HG02798 (cell line): ENCODE measurements around the gene CARNS1.
A peak's percentile ranks its signal among the peaks of the same experiment; 100 is the strongest.

ENCODE experiments used
- ATAC-seq: cut with Tn5 transposase; IDR thresholded peaks from one replicate; pipeline ENCODE4 v1.9.1; 2021; ENCODE audit warnings: mild to moderate bottlenecking; ENCODE audit not compliant: unreplicated experiment, poor library complexity

The CARNS1 gene

DNA sequence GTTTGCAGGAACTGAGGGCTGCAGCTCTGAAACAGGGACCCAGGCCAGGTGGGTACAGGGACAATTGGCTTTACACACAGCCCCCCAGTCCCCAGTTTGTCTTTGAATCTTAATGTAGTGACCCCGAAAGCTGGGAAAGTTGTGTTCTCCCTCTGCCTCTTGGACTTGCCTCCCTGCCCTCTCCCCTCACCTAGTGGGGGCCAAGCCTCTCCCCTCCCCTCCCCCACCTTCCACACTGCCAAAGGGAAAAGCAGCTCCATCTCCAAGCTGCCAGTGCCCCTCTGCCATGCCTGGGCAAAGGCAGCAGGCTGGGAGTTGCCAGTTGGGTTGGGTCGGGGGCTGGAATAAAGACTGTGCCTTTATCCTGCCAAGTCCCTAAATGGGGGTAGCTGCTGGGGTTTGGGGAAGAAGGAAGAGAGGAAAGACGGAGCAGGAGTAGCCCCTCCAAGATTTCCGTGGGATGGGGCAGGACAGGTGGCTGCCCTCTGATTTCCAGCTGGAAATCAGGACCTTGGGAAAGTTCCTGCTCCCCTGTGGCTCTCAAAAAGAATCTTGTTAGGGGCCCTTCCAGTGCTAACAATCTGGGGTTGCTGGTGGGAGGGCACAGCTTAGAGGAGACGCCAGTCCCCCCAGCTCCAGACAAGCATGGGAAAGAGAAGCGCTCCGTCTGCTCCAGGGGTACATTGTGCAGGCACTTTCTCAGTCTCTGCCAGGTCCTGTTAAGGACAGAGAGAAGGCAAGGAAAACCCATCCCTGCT, 39.2 kb upstream of the CARNS1 start:
- no peak for ATAC-seq

DNA sequence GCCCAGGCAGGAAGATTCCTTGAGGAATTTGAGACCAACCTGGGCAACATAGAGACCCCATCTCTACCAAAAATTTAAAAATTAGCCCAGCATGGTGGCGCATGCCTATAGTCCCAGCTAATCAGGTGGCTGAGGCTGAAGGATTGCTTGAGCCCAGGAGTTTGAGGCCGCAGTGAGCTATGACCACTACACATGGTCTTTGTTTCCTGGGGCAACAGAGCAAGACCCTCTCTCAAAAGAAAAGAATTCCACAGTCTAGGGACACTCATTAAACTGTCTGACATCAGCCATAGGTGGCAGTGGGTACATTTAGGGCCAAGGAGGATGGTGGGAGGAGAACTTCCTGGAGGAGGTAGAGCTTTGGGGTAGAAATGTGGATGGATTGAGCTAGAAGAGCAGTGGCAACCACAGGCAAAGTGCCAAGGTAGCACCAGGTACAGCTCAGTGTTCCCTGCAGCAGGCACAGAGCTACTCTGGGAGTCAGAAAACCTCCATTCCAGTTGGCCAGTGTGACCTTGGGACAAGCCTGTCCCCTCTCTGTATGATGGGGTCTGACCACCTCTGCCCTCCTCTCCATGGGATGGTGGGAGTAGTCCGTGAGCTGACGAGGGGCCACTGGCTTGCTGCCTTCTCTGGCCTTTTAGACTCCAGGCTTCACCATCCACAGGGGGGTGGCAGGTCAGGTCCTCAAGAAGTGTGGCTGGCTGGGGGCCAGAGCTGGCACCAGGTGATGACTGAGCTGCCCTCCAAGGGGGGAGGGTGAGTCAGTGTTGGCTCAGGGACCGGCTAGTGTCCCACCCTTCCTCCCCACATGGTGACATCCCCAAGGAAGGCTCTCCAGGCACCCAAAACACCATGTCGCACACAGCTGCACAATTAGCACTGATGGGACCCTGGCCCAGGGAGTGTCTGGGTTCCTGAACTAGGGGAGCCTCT, 38.3 kb upstream of the CARNS1 start:
- ATAC-seq: no peak

DNA sequence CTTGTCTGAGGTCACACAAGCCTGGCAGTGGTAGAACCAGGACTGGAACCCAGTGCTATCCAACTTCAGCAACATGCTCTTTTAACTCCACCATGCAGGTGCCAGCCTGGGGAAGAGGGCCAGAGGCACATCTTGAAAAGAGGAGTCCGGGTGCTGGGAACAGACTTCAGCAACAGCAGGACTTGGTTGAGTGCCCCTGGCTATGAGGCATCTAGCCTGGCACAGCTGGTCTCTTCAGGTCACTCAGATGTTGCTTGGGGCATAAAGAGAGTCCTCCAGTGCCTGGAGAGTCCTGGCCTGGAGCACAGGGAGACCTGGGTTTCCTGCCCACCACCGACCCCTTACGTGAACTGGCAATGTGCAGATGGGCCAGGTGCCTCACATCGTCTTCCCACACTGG, 36.9 kb upstream of the CARNS1 start:
- ATAC-seq: no peak

DNA sequence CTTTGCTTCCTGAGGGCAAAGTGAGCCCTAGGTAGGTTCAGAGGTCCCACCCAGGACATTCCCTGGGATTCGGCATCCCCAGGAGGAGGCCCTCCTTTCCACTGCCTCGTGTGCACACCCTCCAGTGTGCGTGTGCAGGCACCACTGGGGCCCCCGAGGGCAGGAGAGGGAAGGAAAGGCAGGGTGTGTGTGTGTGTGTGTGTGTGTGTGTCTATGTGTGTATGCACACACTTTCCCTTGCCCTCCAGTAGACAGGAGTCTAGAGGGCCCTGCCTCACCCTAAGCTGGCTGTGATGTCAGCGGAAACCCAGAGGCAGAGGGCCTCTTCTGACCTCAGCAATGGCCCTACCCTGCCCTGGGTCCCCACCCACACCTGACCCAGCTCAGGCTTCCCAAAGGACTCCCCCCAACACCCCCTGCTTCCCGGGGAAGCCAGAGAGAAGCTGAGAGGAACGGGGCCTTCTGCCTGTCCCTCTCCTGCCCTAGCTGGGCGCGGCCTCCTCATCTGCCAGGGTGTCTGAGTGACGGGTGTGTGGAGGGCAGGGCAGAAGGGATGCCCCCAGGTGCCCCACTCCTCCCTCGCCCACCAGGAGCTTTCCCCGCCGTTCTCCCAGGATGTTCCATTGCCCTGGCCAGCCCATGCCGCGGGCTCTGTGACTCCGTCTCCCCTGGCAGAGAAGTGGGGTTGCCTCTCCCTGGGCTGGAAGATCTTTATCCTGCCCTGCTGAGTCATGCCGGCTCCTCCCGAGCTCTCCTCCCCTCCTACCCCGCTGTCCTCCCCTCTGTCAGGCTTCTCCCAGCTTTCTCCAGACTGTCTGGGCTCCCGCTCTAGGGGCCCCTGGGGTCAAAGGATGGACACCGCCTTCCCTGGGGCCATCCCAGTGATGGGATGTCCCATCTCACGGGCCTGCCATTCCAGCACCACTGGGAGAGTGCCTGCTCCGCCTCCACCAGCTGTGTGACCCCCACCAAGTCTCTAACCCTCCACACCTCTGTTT, 36.1 kb upstream of the CARNS1 start:
- no peak for ATAC-seq

DNA sequence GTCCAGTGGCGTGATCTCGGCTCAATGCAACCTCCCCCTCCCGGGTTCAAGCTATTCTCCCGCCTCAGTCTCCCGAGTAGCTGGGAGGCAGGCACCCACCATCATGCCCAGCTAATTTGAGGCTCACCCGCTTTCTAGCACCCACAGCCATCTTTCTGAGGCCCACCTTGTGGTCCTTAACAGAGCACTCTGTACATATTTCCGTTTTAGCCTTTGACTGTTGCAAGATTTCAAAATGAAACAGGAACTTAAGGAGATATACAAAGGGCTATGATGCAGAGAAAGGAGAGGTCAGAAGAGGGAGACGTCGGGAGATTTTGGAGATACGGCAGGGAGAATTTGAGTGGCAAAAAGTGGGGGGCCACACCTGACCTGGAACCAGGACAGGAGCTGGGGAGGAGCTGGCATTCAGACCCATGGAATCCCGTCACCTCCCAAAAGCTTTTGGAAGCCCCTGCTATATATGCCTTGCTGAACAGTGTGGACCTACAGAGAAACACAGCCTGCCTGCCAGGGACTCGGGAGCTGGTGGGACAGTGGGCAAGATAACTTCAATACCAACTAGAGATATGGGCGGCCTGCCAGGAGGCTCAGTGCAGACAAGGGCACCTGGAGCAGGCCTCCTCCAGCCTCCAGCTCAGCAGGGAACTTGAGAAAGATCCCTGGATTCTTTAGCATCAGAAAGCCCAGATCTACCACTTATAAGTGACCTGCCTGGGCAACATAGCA, 34.1 kb upstream of the CARNS1 start:
- no peak for ATAC-seq

DNA sequence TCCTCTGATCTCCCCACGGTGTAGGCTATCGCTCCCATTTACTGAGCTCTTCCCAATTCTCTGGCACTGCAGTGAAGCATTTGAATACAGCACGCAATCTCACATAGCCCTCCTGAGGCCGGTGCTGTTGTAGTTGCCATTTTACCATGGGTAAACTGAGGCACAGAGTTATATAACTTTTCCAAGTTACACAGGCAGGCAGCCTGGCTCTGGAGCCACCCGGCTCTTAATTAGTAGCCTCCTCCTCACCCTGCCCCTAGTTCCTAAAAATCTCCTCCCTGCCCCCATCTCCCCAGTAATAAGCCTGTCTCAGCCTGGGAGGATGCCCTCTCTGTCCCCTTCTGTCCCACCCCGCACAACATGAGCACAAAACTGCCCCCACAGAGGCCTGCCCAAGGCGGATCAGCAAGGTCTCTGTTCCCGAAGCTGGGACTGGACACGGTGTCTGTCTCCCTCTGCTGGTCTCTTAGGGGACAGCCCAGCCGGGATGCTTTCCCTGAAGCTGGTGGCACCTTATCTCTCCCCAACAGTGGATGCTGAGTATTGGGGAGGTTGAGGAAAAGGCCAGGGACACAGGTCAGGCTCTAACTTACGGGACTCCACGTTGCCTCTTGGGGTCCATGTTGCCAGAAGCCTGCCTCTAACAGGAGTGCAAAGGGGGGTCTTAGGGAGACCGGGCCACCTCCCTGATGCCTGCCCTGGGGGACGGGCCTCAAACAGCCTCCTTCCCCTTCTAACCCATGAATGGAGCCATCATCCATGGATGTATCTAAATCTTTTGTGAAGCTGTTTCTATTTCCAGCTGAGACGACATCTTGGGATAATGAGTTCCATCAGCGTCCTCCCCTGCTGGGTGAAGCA, 33.0 kb upstream of the CARNS1 start:
- ATAC-seq: peak; percentile 61

DNA sequence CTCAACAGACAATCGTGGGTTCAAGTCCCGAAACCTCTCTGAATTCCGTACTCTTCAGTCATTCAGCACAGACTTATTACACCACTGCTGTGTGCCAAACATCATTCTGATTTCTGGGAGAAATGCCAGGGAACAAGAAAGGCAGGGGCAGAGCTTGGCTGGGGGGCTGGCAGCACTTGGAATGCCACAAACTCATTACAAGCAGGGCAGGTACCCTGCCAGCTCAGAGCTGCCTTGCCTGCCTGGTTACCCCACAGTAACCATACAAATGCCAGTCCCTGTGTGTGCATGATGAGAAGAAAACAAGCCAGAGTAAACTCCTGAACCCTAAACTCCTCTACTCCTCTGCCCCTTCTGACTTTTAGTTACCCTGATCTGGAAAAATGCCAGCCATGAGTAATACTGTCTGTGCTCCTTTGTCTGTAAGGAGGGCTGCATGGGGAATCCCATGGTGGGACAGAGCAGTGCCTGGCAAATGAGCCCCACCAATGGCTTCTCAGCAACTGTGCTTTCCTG, 30.6 kb upstream of the CARNS1 start:
- ATAC-seq: no peak

DNA sequence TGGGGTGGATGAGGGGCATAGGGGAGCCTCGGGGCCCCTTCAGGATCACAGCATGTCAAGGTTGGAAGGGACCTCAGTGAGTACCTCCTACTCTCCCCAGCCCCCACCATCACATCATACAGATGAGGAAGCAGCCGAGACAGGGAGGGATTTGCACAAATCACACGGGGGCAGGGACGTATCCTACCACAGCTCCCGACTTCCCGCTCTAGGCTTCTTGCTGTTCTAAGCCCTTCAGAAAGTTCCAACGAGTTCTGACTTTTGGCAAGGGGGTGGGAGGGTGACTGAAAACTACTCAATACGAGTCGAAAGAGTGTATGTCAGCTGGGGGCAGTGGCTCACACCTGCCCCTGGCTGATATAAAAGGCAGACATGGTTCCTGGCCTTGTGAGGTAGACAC, 28.4 kb upstream of the CARNS1 start:
- ATAC-seq: no peak

DNA sequence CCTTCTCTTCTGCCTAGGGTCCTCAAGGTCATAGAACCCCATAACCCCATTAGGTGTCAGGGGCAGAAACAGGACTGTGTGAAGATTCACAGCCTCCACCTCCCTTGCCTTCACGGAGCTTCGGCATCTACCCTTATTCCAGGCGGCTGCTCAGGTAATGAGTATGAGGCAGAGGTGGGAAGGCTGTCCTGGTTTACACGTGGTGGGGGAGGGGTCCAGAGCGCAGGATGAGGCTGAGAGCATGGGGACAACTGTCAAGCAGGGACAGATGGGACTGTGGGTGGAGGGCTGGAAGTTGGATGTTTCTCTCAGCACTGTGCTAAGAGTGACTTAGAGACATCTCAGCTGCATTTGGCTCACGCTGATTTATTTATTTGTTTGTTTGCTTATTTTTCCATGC, 28.0 kb upstream of the CARNS1 start:
- ATAC-seq: no peak

DNA sequence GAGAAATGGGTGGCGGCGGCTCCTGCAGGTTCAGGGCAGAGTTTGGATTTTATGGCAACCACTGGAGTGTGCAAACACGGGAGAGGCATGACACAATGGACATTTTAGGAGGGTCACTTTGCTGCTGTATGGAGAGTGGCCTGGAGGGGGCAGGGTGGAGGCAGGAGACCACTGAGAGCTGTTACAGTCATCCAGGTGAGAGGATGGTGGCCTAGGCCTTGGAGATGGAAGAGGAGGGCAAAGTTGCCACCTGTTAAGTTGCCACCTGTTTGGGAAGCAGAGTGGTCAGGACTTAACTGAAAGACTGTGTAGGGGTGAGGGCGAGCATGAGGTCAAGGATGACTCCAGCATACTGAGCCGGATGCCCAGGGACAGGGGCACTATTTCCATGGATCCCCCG, 26.0 kb upstream of the CARNS1 start:
- no peak for ATAC-seq

DNA sequence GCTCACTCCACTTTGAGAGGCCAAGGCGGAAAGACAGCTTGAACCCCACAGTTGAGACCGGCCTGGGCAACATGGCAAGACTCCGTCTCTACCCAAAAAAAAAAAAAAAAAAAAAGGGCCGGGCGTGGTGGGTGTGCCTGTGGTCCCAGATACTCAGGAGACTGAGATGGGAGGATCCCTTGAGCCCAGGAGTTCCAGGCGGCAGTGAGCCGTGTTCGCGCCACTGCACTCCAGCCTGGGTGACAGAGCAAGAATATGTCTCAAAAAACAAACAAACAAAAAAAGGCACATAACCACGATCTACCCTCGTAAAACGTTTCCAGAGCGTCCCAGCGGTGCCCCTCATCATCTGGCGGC, 24.6 kb upstream of the CARNS1 start:
- no peak for ATAC-seq

DNA sequence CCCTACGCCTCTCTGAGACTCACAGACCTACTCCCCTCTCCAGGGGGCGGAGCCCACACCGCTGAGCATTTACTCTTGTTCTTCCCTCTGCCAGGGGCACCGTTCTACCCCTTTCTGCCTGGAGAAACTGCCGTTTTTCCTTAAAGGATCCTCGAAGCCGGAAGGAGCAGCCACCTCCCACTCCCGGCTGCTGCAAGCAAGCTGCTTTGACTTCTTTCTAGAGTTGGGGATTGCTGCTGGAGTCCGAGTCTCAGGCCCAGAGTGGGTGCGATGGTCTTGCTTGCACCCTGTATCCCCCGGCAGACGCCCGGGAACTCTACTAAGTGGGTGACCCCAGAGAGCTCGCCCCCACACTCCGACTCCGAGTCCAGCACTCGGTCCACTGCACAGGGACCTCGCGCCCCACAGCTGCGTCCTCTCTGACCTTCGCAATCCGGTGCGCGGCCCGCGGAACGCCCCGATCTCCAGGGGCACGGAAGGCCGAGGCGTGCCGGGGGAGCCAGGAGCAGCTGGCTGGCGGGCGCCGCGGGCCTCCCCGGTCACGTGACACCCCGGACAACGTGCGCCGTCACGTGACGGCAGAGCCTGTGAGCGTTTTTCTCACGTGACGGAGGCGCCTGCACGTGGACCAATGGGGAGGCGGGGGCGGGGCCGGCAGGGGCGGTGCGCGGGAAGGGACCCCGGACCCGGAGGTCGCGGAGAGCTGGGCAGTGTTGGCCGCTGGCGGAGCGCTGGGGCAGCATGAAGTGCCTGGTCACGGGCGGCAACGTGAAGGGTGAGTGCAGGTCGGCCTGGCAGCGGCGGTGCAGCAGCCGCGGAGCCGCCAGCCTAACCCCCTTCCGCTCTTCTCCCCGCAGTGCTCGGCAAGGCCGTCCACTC, 23.9 kb upstream of the CARNS1 start, which contains the start of gene RAD9A:
Gene RAD9A (plus strand): TSS at position 683 of the 879 bp plus-strand sequence. CDS start 59 bp downstream, at position 742.
- ATAC-seq: peak; percentile 86

DNA sequence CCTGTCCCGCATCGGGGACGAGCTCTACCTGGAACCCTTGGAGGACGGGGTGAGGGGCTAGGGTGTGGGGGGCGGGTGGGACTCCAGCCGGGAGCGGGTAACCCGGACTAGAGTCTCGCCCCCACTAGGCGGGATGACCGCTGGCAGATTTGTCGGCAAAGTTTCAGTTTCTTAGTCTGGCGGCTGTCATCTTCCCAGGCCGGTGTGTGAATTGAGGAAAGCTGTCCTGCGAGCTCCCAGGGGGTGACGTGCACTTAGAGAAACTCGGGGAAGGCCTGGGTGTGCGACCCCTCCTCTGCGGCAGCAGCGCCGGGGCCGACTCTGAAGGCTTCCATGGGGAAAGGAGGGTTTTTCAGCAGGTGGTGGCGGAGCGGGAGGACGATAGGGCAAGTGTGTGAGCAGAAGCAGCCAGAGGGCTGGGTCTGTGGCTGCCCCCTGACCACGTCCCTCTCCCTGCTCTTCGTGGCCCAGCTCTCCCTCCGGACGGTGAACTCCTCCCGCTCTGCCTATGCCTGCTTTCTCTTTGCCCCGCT, 23.2 kb upstream of the CARNS1 start:
- ATAC-seq: no peak

DNA sequence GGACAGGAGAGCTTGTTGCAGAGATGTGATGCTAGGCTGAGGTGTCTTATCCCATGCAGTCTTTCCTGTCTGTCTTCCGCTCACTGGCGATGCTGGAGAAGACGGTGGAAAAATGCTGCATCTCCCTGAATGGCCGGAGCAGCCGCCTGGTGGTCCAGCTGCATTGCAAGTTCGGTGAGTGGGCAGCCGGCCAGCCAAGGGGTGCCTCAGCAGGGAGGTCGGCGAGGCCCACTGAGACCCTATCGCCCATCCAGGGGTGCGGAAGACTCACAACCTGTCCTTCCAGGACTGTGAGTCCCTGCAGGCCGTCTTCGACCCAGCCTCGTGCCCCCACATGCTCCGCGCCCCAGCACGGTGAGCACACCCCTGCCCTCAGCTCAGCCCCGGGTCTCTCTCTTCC, 22.0 kb upstream of the CARNS1 start:
- ATAC-seq: no peak

DNA sequence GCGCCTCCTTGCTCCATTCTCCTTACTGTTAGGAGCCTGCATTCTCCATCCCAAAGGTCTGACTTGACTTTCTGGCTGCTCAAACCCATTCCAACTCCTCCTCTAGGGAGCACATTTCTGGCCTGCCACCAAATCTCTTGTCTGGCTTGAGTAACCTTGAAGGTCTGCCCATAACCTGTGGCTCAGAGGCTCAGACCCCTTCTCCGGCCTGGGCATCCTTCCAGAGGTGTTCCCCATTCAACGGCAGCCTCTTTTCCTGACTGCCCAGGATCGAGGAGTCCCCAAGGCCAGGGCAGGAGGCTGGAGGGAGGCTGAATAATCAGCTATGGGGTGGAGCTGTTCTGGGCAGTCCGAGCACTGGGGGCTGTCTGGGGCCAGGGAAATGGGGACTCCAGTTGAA, 21.5 kb upstream of the CARNS1 start:
- no peak for ATAC-seq

DNA sequence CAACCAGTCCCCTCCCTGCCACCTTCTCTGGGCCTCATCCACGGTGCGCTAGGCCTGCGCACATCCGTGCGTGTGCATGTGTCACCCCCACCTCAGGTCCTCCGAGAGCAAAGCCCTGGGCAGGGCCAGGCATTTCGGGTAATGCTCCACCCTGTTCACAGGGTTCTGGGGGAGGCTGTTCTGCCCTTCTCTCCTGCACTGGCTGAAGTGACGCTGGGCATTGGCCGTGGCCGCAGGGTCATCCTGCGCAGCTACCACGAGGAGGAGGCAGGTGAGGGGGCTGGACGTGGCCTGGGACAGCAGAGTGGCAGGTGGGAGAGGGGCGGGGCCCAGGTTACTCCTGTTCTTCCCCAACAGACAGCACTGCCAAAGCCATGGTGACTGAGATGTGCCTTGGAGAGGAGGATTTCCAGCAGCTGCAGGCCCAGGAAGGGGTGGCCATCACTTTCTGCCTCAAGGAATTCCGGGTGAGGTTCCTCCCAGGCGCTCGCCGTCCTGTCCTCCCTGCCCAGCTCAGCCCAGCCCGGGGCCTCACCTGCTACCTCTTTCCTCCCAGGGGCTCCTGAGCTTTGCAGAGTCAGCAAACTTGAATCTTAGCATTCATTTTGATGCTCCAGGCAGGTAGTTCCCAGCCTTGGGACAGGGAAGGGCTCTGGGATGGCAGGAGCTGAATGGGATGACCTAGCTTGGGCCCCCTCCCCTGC, 19.8 kb upstream of the CARNS1 start:
- no peak for ATAC-seq

DNA sequence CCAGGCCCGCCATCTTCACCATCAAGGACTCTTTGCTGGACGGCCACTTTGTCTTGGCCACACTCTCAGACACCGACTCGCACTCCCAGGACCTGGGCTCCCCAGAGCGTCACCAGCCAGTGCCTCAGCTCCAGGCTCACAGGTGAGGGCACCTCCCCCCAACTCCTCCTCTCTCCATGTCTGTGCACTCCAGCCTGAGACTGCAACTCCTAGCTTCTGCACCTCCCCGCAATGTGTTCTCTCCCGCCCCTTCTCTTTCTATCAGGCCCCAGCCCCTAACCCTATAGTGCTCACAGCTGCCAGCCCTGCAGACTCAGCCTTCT, 19.3 kb upstream of the CARNS1 start:
- no peak for ATAC-seq
